Measurements from ENCODE around the gene KEAP1. TPM values are rescaled to one million over a fixed set of nuclear protein-coding genes. Genes with fewer than 3 reads are reported as not detected.

KEAP1 gene
- total and polyA plus RNA-seq, 2 of the 13 experiments (the other 11 are each of a cell fraction or from before 2014, with no cell fraction given): 56.7 to 72.9 TPM

GRCh38 chr19:10525636-10526035 lies 22.5 kb upstream of the KEAP1 start:
- intact Hi-C loops (cut with micrococcal nuclease; ENCODE audit: unreplicated experiment) (no loop called here), in situ Hi-C loops (cut with HindIII; ENCODE audit: extremely low pct_ligation_motif_present, low pct_unique_long_range_greater_than_20kb) (no loop called here)
- no peak for DNase-seq (ENCODE audit: low spot score)
- POLR2A ChIA-PET: no interaction called here
- no peak overlapping the region for H3K27ac ChIP-seq (ENCODE audit: extremely low read length, insufficient read depth, low read length)
- H3K4me3 ChIP-seq (replicated peaks in 1 of 3; ENCODE audit: insufficient read depth in 1 of 3, low read depth in 2 of 3, low read length in 3 of 3): no peak overlapping the region
- H3K36me3 ChIP-seq (replicated peaks in 1 of 2; ENCODE audit: control insufficient read depth in 1 of 2, insufficient read depth in 2 of 2, low read length in 2 of 2): no peaks in the 10 kb centered on the region
- H3K4me2 ChIP-seq (ENCODE audit: low read depth, low read length): no peak overlapping the region
- H3K9ac ChIP-seq (ENCODE audit: insufficient read depth, low read depth, low read length): no peak overlapping the region
- ATAC-seq: no peak
- CTCF ChIA-PET (ENCODE audit: low intra/inter-chr PET ratio, low total read pairs): no interaction called here
- no peaks in the 10 kb centered on the region for H4K20me1 ChIP-seq (ENCODE audit: insufficient read depth, low read length)
- H3K79me2 ChIP-seq (ENCODE audit: insufficient read depth, low read length): no peaks in the 10 kb centered on the region
- peaks cover 0 to 8% of the 10 kb centered on the region in 2 experiments; a peak in 3 of 5 replicates for H3K27me3 ChIP-seq (ENCODE audit: control insufficient read depth in 1 of 2, insufficient read depth in 2 of 2, low read length in 2 of 2)
- BruUV-seq (replicated peaks): no TSS peak
- FAIRE-seq: no peak
- peaks cover 13% of the 10 kb centered on the region for H3K4me1 ChIP-seq (ENCODE audit: insufficient read depth, low read length)
- WGBS (ENCODE audit: low lambda C conversion rate): 51% methylated on average over 7 of the region's 7 CpGs
- H3K9me3 ChIP-seq (ENCODE audit: low read length): no peaks in the 10 kb centered on the region
- H2AFZ ChIP-seq (ENCODE audit: low read length): no peak overlapping the region
- no peak for TF ChIP-seq DPF2 (CRISPR knock-in tag; IDR thresholded peaks at IDR 0.05; ENCODE audit: borderline replicate concordance, low read depth)
- TF ChIP-seq ZNF343 (CRISPR knock-in tag; IDR thresholded peaks at IDR 0.05): no peak
- no peak for TF ChIP-seq ZSCAN9 (CRISPR knock-in tag; IDR thresholded peaks at IDR 0.05; ENCODE audit: borderline replicate concordance)
- TF ChIP-seq, protein P1, sequence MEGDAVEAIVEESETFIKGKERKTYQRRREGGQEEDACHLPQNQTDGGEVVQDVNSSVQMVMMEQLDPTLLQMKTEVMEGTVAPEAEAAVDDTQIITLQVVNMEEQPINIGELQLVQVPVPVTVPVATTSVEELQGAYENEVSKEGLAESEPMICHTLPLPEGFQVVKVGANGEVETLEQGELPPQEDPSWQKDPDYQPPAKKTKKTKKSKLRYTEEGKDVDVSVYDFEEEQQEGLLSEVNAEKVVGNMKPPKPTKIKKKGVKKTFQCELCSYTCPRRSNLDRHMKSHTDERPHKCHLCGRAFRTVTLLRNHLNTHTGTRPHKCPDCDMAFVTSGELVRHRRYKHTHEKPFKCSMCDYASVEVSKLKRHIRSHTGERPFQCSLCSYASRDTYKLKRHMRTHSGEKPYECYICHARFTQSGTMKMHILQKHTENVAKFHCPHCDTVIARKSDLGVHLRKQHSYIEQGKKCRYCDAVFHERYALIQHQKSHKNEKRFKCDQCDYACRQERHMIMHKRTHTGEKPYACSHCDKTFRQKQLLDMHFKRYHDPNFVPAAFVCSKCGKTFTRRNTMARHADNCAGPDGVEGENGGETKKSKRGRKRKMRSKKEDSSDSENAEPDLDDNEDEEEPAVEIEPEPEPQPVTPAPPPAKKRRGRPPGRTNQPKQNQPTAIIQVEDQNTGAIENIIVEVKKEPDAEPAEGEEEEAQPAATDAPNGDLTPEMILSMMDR (CRISPR knock-in tag; IDR thresholded peaks at IDR 0.05): no peak
- TF ChIP-seq, protein P2, sequence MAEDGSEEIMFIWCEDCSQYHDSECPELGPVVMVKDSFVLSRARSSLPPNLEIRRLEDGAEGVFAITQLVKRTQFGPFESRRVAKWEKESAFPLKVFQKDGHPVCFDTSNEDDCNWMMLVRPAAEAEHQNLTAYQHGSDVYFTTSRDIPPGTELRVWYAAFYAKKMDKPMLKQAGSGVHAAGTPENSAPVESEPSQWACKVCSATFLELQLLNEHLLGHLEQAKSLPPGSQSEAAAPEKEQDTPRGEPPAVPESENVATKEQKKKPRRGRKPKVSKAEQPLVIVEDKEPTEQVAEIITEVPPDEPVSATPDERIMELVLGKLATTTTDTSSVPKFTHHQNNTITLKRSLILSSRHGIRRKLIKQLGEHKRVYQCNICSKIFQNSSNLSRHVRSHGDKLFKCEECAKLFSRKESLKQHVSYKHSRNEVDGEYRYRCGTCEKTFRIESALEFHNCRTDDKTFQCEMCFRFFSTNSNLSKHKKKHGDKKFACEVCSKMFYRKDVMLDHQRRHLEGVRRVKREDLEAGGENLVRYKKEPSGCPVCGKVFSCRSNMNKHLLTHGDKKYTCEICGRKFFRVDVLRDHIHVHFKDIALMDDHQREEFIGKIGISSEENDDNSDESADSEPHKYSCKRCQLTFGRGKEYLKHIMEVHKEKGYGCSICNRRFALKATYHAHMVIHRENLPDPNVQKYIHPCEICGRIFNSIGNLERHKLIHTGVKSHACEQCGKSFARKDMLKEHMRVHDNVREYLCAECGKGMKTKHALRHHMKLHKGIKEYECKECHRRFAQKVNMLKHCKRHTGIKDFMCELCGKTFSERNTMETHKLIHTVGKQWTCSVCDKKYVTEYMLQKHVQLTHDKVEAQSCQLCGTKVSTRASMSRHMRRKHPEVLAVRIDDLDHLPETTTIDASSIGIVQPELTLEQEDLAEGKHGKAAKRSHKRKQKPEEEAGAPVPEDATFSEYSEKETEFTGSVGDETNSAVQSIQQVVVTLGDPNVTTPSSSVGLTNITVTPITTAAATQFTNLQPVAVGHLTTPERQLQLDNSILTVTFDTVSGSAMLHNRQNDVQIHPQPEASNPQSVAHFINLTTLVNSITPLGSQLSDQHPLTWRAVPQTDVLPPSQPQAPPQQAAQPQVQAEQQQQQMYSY (CRISPR knock-in tag; IDR thresholded peaks at IDR 0.05): no peak
- no peak for TF ChIP-seq ZNF570 (CRISPR knock-in tag; IDR thresholded peaks at IDR 0.05; ENCODE audit: borderline replicate concordance)
- no peak for TF ChIP-seq SP2 (CRISPR knock-in tag; IDR thresholded peaks at IDR 0.05)
- TF ChIP-seq TBX2 (CRISPR knock-in tag; IDR thresholded peaks at IDR 0.05; ENCODE audit: borderline replicate concordance): no peak
- no peak for TF ChIP-seq IRF1 (CRISPR knock-in tag; IDR thresholded peaks at IDR 0.05; ENCODE audit: low read depth)
- TF ChIP-seq, protein P3, sequence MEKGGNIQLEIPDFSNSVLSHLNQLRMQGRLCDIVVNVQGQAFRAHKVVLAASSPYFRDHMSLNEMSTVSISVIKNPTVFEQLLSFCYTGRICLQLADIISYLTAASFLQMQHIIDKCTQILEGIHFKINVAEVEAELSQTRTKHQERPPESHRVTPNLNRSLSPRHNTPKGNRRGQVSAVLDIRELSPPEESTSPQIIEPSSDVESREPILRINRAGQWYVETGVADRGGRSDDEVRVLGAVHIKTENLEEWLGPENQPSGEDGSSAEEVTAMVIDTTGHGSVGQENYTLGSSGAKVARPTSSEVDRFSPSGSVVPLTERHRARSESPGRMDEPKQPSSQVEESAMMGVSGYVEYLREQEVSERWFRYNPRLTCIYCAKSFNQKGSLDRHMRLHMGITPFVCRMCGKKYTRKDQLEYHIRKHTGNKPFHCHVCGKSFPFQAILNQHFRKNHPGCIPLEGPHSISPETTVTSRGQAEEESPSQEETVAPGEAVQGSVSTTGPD (CRISPR knock-in tag; IDR thresholded peaks at IDR 0.05): no peak
- no peak for TF ChIP-seq REPIN1 (CRISPR knock-in tag; IDR thresholded peaks at IDR 0.05; ENCODE audit: borderline replicate concordance, low read depth)
- no peak for TF ChIP-seq MIER3 (CRISPR knock-in tag; IDR thresholded peaks at IDR 0.05; ENCODE audit: borderline replicate concordance)
- TF ChIP-seq ATM (IDR thresholded peaks at IDR 0.05; ENCODE audit: borderline replicate concordance): no peak
- TF ChIP-seq, protein P4, sequence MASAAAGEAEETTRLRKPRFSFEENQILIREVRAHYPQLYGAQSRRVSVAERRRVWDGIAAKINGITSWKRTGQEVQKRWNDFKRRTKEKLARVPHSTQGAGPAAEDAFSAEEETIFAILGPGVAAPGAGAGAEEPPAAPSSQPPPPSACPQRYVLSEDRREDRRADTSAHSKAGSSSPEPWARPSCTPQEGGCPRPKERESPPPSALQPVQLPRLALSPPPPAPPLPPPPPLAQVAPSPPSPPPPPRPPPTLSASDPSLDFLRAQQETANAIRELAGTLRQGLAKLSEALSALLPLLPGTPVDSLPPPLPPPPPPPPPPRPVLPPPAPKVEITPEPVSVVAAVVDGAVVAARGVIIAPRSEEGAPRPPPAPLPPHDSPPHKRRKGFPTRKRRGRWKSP (CRISPR knock-in tag; IDR thresholded peaks at IDR 0.05): no peak
- TF ChIP-seq SNRNP70 (IDR thresholded peaks at IDR 0.05; ENCODE audit: low read depth, low read length): no peak
- TF ChIP-seq SRF (IDR thresholded peaks at IDR 0.05; ENCODE audit: low read depth, low read length): no peak
- no peak for TF ChIP-seq KLF11 (CRISPR knock-in tag; IDR thresholded peaks at IDR 0.05)
- TF ChIP-seq MXD4 (CRISPR knock-in tag; IDR thresholded peaks at IDR 0.05): no peak

All from HepG2 (cell line).